ENCODE results near the gene TLX3. TPM values are rescaled to one million over a fixed set of nuclear protein-coding genes. Genes with fewer than 3 reads are reported as not detected.

The TLX3 gene
- total RNA-seq, 4 donors from 2014 or later, result not detected

- WGBS, result 71% methylated on average over 2 of the region's 2 CpGs
- no peak for DNase-seq (ENCODE audit: low spot score in 2 of 2)
- no peaks in the 10 kb centered on the region for H3K4me1 ChIP-seq
- H3K27ac ChIP-seq, result no peak overlapping the region
- no peak for TF ChIP-seq CTCF (IDR thresholded peaks at IDR 0.05)
- TF ChIP-seq EP300 (IDR thresholded peaks at IDR 0.05), result no peak
- no peak for TF ChIP-seq POLR2A (IDR thresholded peaks at IDR 0.05)
- TF ChIP-seq POLR2AphosphoS5 (IDR thresholded peaks at IDR 0.05), result no peak
- no peaks in the 10 kb centered on the region for H3K9me3 ChIP-seq
- no peaks in the 10 kb centered on the region for H3K36me3 ChIP-seq
- no peaks in the 10 kb centered on the region for H3K27me3 ChIP-seq
- no peak overlapping the region for H3K4me3 ChIP-seq
Measured at GRCh38 chr5:171272996-171273970, 35.8 kb upstream of the TLX3 start.

DNA sequence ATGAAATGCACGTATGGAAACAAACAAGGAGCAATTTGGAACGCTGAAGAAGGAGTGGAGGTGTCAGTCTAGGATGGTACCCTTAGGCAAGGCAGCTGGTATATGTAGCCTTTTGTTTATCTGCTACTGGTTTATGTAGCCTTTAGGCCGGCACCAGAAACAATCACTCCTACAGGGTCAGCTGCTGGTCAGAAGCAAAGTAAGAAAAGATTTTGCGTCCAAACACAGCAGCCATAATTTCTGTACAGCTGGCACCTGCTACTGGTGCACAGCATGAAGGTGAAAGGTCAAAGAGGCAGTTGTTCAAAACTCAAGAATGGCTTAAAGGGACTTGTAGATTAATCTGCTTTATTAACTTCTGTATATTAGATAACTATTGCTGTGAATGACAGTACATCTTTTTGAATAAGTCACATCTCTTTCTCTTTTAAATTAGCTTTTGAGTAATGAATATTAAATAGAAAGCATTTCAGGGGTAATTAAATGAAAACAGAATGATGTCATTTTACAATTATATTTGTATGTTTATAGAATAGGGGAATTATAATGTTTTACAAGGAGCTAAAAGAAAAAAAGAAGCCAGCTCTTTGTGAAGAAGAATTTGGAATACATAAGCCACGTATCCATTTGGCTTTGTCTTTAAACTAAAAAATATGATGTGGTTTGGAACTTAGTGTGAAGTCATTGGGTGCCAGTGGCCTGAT is 33.1 kb upstream of the TLX3 start:
- Histone ChIP-seq H3K27me3 (no peaks in the 10 kb centered on the region), H3K4me1 (no peaks in the 10 kb centered on the region), H3K4me3 (no peak overlapping the region), H3K36me3 (no peaks in the 10 kb centered on the region), H3K27ac (no peak overlapping the region), H3K9me3 (no peaks in the 10 kb centered on the region)
- TF ChIP-seq CTCF (IDR thresholded peaks at IDR 0.05) (no peak), POLR2A (IDR thresholded peaks at IDR 0.05) (no peak), POLR2AphosphoS5 (IDR thresholded peaks at IDR 0.05) (no peak), EP300 (IDR thresholded peaks at IDR 0.05) (no peak)
- 67% methylated on average over 5 of the region's 5 CpGs for WGBS
- DNase-seq (ENCODE audit: low spot score in 2 of 2), result no peak

DNA sequence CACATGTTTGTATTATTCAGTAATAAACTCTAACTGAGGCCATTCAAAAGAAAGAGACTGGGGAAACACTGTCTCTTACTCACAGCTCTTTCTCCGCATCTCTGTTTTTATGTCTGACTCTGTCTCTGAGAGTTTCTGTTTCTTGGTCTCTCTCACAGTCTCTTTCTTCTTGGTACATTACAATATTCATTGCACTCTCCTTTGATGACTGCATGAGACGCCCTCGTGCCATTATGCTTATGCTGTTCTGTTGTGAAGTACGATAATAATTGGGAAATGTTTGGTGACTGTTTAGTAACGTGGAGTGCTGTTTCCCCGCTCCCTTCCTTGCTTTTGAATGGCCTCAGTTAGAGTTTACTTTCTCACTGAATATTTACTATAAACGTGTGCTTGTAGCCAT is 25.3 kb upstream of the TLX3 start:
- no peaks in the 10 kb centered on the region for H3K36me3 ChIP-seq
- no peaks in the 10 kb centered on the region for H3K4me1 ChIP-seq
- no peaks in the 10 kb centered on the region for H3K27me3 ChIP-seq
- no peaks in the 10 kb centered on the region for H3K9me3 ChIP-seq
- H3K27ac ChIP-seq, result no peak overlapping the region
- WGBS, result 81% methylated on average over 7 of the region's 7 CpGs
- TF ChIP-seq CTCF (IDR thresholded peaks at IDR 0.05), result no peak
- no peak for TF ChIP-seq POLR2AphosphoS5 (IDR thresholded peaks at IDR 0.05)
- no peak for TF ChIP-seq EP300 (IDR thresholded peaks at IDR 0.05)
- no peak for DNase-seq (ENCODE audit: low spot score in 2 of 2)
- H3K4me3 ChIP-seq, result no peak overlapping the region

DNA sequence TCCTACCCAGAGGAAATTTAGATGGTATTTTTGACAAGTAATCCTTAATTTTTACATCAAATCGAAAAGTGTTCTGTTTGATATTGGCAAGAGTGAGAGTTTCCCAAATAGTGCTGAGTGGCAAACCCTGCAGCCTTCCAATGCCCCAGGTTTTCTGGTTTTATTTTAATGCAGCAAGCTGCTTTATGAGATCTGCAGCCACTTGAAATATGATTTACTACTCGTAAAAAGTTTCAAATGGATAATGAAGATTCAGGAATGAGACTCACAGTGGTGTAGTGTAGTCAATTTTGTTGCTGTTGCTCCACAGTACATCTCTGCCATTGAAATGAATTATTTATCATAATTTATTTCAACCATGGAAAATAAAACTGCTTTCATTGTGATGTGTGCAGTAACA is 23.6 kb upstream of the TLX3 start:
- no peak overlapping the region for H3K27ac ChIP-seq
- no peaks in the 10 kb centered on the region for H3K4me1 ChIP-seq
- TF ChIP-seq CTCF (IDR thresholded peaks at IDR 0.05) (no peak), POLR2AphosphoS5 (IDR thresholded peaks at IDR 0.05) (no peak), EP300 (IDR thresholded peaks at IDR 0.05) (no peak), POLR2A (IDR thresholded peaks at IDR 0.05) (no peak)
- WGBS, result 54% methylated on average over 2 of the region's 2 CpGs
- DNase-seq (ENCODE audit: low spot score in 2 of 2), result no peak
- H3K27me3 ChIP-seq, result no peaks in the 10 kb centered on the region
- H3K4me3 ChIP-seq, result no peak overlapping the region
- no peaks in the 10 kb centered on the region for H3K36me3 ChIP-seq
- H3K9me3 ChIP-seq, result no peaks in the 10 kb centered on the region

DNA sequence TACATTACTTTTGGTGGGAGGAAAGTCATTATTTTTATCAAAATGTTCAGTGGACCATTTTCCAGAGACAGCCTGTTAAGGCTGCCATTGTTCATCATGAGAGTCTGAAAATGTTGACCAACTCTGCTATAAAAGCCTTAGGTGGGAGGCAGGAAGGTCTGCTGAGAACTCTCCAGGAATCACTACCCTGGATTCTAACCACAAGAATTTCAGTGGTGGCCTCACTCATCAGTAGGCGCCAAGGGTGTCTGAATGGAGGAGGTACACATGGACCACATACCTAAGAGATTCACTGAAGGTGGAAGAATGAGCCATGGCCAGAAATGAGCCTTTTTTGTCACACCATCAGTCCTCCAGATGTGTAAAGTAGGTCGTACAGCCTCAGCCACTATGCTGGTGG is 21.0 kb upstream of the TLX3 start:
- H3K9me3 ChIP-seq, result no peaks in the 10 kb centered on the region
- H3K4me3 ChIP-seq, result no peak overlapping the region
- H3K4me1 ChIP-seq, result no peaks in the 10 kb centered on the region
- H3K27me3 ChIP-seq, result no peaks in the 10 kb centered on the region
- TF ChIP-seq EP300 (IDR thresholded peaks at IDR 0.05) (no peak), POLR2A (IDR thresholded peaks at IDR 0.05) (no peak), POLR2AphosphoS5 (IDR thresholded peaks at IDR 0.05) (no peak), CTCF (IDR thresholded peaks at IDR 0.05) (no peak)
- no peak for DNase-seq (ENCODE audit: low spot score in 2 of 2)
- H3K36me3 ChIP-seq, result no peaks in the 10 kb centered on the region
- no peak overlapping the region for H3K27ac ChIP-seq
- WGBS, result 87% methylated on average over 2 of the region's 2 CpGs

Data from suprapubic skin (tissue), 4 donors.